A673 (cell line): ENCODE measurements around the gene LRRC4C.

Source experiments
- CTCF ChIP-seq: fragments of 300-800, 200-600 bp; sonication (generic); conservative IDR thresholded peaks from 2 replicates; pipeline ENCODE4 v1.5.1; 2017; ENCODE audit warnings: low read depth, mild to moderate bottlenecking, antibody characterized with exemption, low read length, moderate library complexity, mixed read lengths
- EZH2 ChIP-seq: fragments of 200-600 bp; sonication (generic); IDR thresholded peaks from 2 replicates; pipeline ENCODE4 v1.6.1; 2017; ENCODE audit warnings: borderline replicate concordance, low read depth, mild to moderate bottlenecking, mixed read lengths, antibody characterized with exemption, low read length; ENCODE audit not compliant: poor library complexity, severe bottlenecking

GRCh38 chr11:40686765-40687164, 772.7 kb downstream of the LRRC4C start:
- TF ChIP-seq CTCF (no peak), EZH2 (no peak)
